GM19467 (cell line): ENCODE data around the gene ARHGAP28.
"Not testable (repeated sequence)": the region's sequence is repeated elsewhere in the genome, so short reads cannot be mapped to it uniquely, and the experiment has no call there.

Experiments used
- ATAC-seq: cut with Tn5 transposase; IDR thresholded peaks from one replicate; pipeline ENCODE4 v1.9.1; 2021; ENCODE audit warnings: mild to moderate bottlenecking, moderate library complexity; ENCODE audit not compliant: unreplicated experiment

Gene ARHGAP28

DNA sequence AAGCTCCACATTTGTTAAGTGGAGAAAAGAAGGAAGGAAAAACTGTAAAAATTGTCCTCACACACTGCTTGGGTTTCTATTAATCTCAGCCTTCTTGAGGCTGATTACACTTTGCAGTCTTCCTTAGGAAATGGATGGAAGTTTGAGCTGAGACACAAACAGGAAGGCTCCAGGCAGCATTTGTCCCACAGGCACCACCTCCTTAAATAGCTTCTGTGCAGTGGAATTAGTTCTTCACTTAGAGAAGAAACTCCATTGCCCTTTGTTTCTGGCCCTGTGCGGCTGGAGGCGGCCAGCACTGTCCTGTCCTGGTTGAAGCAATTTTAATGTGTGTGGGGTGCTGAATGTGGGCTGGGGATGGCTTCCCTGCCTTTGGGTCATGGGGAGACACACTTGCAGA lies 44.3 kb downstream of the ARHGAP28 start:
- no peak for ATAC-seq

DNA sequence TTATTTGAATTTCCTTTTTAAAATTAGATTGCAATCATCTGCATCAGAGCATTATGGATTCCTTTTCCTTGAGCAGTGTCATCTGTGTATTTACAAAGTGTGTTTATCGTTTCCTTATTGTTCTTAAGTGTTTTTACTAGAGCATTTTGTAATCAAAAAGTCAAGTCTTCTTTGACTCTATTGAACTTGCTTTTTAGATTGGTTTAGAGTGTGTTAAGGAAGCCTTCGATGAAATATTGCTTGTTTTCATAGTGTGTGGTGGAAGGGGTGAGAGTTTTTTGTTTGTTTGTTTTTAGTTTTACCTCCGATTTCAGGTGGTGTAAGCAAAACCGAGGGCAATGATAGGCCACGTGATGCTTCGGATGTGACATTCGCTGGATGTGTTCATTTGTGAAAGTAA lies 45.7 kb downstream of the ARHGAP28 start:
- ATAC-seq: no peak

DNA sequence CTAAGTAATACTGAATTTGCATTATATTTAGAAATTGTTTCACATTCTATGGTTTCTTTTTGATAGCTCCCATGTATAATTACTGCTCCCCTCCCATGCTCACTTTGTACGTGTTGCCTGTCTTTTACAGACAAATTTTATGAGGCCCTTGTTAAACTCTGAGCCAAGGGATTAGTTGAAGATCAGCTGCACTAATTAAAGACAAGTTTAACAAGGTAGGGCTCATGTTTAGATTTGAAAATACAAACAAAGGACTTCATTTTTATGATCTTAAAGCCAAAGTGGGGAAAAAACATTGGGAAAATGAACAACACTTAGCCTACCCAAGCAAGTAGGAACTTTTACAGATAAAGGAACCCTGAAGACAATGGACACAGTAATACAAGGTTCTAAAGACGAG lies 46.2 kb downstream of the ARHGAP28 start:
- ATAC-seq: no peak

DNA sequence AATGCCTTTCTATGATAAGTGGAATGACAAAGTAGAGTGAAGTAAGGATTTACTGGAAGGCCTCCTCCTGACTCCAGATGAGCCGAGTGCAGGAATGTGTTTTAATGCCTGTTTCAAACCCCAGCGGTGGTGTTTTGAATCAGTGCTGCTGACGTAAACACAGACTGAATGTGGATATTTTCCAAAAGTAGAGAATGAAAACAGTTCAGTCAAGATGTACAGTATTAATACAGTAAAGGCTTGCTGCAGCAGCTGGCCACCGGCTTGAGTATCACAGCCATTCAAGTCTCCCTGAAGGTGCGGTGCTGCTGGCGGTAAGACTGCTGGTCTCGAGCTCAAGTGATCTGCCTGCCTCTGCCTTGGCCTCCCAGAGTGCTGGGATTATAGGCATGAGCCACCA lies 46.7 kb downstream of the ARHGAP28 start:
- ATAC-seq: no peak

DNA sequence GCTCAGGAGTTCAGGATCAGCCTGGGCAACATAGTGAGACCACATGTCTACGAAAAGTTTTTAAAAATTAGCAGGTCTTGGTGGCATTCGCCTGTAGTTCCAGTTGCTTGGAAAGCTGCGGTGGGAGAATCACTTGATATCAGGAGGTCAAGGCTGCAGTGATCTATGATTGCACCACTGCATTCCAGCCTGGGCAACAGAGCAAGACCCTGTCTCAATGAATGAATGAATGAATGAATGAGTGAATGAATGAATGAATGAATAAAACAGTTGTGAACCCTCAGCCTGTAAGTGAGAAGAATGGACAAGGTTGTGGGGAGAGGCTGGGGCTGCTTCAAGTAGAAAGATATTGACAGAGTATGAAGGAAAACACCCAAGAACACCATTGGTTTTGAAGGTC lies 48.0 kb downstream of the ARHGAP28 start:
- no peak for ATAC-seq

DNA sequence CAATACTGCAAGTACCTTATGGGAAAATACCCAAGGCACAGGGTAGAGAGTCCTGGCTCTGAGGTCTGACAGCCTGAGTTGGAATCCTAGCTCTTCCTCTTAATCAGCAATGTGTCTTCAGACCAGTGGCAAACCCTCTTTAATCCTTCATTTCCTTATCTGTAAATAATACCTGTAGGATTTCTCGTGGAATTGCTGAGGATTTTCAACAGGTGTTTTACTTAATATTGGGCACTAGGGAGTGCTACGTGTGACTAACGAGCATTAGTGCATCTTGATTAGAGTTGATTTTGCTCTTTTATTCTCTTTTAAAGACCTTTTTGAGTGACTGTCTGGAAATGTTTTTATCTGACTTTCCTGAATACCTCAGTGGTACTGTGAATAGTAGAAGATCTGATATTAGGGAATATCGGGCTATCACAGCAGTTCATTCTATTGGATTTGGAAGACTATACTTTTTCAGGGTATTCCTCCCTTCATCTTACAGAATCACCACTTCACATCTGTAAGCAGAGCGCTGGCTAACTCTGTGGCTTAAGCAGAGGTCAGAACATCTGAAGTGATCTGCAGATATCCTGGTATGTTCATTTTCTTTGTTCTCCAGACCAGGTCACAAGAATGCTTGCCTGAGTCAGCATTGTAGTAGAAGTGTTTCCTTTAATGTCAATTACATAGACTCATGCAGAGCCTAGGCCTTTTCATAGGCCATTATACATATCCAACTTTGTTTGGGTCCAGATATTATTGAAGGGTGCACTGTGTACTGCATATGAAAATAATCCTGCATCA lies 49.1 kb downstream of the ARHGAP28 start:
- ATAC-seq: no peak

DNA sequence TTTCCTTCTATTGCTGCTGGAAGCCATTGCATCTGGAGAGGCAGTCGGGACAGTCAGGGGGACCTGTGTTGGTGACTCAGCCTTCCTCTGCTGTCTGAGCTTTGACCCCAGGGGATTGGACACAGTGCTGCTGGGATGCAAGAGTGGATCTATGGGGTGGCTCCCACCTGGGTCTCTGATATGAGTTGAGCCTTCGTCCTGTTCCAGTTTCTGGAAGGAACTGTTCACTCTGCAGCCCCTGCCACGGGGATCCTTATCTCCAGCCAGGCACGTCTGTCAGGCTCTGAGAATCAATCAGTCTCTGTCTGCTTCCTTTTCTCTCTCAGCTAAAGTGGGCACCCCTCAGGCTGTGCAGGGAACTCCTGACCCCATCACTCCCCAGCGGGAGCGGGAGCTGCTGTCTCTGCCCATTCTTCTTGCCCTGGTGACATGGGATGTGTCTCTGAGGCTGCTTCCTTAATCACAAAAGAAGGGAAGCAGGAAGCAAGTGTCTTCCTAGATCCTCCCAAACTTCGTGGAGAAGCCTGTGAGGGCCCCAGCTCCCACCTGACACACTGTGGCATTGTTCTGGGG lies 51.7 kb downstream of the ARHGAP28 start:
- no peak for ATAC-seq

DNA sequence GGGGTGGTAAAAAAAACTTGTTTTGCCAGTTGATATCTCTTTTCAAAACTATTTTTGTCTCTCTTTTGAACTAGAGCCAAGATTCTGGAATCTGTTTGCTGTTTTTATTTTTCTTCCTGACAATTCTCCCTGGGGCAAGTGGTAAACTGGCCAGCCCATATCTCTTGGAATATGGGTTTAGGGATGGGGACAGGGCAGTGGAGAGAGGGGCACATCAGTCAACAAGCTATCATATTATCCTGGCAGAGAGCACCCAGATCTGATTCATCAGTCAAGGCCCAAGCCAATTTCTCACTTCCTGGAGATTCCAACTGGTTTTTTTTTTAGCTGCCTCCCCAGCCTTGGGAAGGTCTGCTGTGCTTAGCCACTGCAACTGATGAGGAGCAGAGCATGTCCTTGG lies 52.3 kb downstream of the ARHGAP28 start:
- ATAC-seq: no peak

DNA sequence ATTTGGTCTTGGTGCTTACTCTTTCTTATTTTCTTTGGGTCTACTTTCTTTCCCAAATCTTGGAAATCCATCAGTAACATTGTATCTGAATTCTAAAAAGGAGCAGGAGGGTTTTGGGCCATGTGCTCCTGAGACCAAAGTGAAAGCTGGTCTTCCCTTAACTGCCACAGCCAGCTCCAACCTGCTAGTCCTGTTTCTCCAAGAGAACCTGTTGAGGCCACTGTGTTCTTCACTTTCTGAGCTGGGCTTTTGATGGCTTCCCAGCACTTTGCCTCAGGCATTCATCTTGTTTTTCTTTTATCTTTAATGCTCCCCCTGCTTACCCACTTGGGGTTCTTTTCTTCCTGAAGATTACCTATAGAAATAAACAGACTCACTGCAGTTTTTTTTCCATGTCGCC lies 53.3 kb downstream of the ARHGAP28 start:
- ATAC-seq: no peak

DNA sequence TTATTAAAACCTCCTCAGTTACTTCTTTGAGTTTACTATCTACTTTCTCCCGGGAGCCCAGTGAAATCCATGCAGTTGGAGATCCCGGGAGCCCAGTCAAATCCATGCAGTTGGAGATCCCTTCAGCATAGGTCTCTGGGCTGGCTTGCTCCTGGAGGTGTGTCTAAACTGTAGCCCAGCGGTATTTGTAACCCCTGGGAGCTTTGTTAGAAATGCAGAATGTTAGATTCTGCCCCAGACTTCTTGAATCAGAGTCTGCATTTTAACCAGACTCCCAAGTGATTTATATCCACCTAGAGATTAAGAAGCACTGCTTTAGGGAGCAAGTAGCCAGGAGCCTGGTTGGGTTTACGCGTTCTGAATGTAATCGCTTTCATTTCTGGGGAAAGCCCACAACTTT lies 54.5 kb downstream of the ARHGAP28 start:
- no peak for ATAC-seq

DNA sequence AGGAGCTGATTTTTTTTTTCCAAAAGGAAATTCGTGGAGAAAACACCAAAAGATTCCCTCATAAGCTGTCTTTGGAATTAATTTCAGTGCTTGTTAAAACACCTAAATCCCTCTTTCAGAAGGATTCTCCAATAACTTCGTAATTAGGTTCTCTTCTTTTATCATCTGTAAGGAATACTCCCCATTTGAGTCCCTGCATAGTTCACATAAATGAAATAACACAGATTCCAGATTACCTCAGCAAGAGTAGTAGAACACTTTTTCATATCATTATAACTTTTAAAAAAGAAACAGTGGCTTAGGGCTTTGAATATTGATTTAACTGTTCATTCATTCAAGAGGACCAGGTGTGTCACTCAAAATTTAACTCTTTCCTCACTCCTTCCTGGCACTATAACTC lies 55.5 kb downstream of the ARHGAP28 start:
- no peak for ATAC-seq

DNA sequence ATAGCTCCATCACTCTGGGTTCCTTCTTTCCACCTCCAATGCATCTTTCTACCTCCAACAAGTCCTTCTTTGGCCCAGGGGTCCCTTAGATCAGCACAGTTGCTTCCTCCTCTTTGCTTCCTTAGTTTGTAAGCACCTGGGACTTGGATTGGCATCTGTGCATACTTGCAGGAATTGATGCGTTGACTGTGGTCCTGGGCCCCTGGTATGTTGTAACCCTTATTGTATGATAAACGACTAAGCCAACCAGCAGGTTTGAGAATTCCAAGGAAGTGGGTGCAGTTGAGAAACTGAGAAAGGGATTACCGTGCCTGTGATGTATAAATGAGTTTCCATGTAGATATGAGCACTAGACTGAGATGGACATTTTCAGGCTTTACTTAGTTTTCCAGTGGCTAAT lies 55.9 kb downstream of the ARHGAP28 start:
- ATAC-seq: no peak

DNA sequence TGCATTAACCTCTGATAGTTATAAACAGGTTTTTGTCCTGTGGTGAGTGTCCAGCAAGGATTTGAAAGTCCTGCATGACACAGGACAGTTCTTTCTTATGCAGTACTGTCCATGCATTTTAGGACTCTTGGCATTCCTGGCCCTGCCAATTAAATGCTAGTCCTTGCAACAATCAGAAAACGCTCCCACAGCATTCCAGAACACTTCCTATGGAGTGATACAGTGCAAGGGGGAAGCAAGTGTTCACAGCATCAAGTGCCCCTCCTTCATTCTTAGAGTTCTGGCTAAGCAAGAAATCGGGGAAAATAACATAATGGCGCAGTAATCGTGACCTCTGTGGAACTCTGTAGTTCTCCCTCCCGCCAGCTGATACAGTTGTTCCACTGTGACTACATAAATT lies 62.9 kb downstream of the ARHGAP28 start:
- ATAC-seq: no peak

DNA sequence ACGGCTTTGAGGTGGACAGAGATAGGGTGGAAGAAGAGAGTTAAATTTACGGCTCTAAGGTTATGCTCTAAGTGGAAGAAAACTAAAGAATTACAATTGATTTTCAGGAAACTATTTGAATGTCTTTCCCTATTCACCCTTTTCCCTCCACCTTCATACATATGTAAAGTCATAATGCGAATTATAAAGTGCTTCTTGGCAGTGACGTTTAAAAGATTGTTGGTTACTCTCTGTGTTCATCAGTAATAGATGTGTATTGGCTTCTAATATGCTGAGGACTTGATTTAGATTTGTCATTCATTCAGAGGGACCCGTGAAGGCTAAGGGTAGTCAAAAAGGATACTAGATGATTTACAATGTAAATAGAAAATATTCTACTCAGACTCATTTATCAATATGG lies 63.9 kb downstream of the ARHGAP28 start:
- ATAC-seq: no peak

DNA sequence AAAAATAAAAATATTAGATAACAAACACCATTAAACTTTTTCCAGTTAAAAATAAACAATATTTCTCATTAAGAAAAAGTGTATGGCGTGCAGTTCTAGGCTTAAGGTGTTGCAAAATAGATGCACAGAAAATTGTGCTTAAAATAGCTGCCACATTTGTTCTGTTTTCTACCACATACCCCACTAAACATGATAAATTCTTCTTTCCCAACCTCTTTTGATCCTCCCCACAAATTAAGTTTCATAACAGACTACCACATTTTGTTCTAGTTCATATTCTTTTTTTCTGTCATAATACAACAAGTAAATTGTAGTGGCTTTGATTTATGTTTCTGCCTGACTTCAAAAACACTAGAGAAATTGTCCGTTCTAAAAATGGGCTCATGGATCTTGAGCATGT lies 64.5 kb downstream of the ARHGAP28 start:
- ATAC-seq: no peak

DNA sequence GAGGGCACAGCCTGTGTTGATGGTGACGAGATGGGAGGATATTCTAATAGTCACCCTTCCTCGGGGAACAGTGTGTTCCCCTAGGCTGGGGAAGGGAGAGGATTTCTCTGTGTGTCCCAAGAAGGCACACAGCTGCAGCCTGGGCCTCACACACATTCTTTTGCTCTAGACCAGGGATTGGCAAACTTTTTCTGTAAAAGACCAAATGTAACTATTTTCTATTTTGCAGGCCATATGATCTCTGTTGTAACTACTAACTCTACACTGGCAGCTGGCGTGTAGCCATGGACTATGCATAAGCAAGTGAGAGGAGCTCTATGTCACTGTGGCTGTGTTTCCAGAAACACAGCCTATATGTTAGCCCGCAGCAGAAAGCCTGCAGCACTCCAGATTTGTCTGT lies 65.8 kb downstream of the ARHGAP28 start:
- ATAC-seq: no peak

DNA sequence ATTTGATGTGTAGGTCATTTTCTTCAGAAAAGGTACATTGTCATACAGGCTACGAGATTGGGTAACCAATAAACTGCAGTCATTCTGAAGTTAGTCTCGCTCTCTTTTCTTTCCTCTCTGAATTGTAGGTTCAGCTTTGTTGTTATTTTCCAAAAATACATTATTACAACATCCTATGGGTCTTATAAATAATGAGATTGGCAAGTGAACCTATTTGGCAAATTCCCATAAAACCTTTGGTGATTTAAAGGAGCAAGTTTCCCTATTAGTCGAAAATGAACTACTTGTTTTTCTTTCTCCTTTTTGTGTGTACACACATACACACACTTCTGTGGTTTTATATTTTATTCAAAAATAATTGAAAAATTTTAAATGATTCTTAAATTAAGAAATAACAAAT lies 67.0 kb downstream of the ARHGAP28 start:
- ATAC-seq: no peak

DNA sequence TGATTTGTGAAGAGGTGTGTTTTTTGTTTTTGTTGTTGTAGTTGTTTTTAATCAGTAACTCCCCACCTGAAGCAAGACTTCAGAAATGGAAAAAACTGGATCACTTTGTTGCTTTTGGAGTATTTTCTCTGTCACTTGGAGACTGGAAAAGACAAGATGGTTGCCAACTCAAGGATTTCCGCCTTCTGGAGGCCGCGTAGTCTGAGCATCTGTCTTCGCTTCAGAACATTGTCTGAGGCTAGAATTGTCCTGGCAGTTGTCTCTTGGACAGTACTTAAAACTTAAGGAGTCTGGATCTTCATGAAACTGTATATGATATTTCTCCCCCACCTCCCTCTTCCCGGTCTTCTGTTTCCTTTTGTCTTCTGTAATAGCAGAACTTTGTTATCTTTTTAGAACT lies 67.7 kb downstream of the ARHGAP28 start:
- ATAC-seq: no peak

DNA sequence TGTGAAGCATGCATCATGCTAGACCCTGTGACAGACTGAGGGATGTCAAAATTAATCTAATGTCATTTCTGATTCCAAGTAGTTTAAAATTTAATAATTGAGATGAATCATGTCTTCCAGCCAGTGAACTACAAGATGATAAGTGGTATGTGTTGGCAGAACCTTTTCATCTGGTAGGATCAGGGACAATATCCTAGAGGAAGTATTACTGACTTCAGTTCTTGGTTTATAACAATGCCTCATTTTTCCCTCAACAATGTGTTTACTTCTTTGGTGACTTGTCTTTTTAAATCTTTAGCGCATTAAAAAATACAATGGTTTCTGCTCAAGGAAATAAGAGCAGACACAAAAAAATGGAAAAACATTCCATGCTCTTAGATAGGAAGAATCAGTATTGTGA lies 69.4 kb downstream of the ARHGAP28 start:
- ATAC-seq: no peak

DNA sequence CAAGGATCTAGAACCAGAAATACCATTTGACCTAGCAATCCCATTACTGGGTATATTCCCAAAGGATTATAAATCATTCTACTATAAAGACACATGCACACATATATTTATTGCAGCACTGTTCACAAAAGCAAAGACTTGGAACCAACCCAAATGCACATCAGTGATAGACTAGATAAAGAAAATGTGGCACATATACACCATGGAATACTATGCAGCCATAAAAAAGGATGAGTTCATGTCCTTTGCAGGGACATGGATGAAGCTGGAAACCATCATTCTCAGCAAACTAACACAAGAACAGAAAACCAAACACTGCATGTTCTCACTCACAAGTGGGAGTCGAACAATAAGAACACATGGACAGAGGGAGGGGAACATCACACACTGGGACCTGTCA lies 70.8 kb downstream of the ARHGAP28 start:
- ATAC-seq: not testable (repeated sequence)

DNA sequence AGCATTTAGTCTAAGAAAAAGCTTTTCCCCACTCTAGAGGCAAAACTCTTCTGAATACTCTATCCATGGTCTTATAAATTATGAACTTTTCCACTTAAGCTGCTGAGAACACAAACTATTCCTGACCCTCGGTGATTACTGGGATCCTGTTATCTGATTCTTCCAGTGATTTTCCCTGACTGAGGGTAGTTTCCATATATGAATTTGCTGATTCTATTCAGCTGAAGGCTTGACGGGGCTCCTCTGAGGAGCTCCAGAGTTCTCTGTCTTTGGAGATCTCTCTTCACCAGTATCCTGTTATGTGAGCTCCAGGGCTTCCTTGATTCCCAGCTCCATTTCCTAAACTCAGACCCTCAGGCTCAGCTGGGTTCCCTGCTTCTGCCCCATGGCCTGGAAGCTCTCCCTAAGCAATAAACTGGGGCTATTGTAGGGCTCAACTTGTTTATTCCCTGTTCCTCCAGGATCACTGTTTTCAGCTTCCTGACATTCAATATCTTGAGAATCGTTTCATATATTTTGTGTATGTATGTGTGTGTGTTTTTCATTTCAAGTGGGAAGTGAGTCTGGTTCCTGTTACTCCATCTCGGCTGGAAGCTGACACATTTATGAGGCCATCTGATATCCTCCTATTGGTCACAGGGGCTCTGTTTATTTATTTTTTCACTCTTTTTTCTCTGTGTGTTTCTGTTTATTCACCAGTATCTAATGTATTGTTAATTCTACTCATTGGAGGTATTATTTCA lies 78.2 kb downstream of the ARHGAP28 start:
- ATAC-seq: no peak

DNA sequence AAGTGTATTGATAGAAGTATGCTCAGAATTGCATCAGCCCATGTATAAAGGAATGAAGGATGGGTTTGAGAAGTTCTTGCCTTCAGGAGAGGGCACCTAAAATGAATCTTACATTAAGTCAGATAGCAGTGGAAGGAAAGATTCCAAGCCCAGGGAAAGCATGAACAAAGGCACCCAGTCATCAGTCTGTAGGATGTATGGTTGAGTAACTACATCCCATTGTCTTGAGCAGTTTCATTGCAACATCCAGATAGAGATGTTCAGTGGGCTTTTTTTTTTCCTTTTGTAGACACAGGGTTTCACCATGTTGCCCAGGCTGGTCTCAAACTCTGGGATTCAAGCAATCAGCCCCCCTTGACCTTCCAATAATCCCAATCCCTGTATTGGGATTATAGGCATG lies 80.7 kb downstream of the ARHGAP28 start:
- ATAC-seq: no peak
